H4 (cell line): ENCODE results near the gene CLCNKA. TPM values are rescaled to one million over a fixed set of nuclear protein-coding genes. Genes with fewer than 3 reads are reported as not detected.
A peak's percentile ranks its signal among the peaks of the same experiment; 100 is the strongest.

ENCODE experiments used
- DNase-seq: peaks from one replicate; pipeline ENCODE4 v3.0.0-alpha.2; 2015; ENCODE audit warnings: low spot score
- total RNA-seq: library from RNA; depleted of rRNA; stranded (reverse); fragments of >200 nt; shearing (Covaris generic); gene quantifications from 2 replicates; pipeline ENCODE4 v1.2.3, GENCODE V29; 2014

Gene CLCNKA
- total RNA-seq, 1 experiment from 2014 or later: not detected

- DNase-seq: no peak
Measured at GRCh38 chr1:16063226-16063829, 41.5 kb downstream of the CLCNKA start.

GRCh38 chr1:16063921-16064320 lies 42.1 kb downstream of the CLCNKA start:
- no peak for DNase-seq

- DNase-seq: no peak
Measured at GRCh38 chr1:16064536-16065268, 42.9 kb downstream of the CLCNKA start.

- no peak for DNase-seq
Measured at GRCh38 chr1:16065269-16065576, 43.4 kb downstream of the CLCNKA start.

GRCh38 chr1:16066245-16066644 lies 44.4 kb downstream of the CLCNKA start:
- no peak for DNase-seq

- DNase-seq: no peak
Measured at GRCh38 chr1:16067127-16067768, 45.4 kb downstream of the CLCNKA start.

GRCh38 chr1:16067933-16068332 lies 46.1 kb downstream of the CLCNKA start:
- no peak for DNase-seq

GRCh38 chr1:16068356-16069270 lies 46.8 kb downstream of the CLCNKA start:
- DNase-seq: no peak

- DNase-seq: no peak
Measured at GRCh38 chr1:16070640-16071355, 49.0 kb downstream of the CLCNKA start.

- DNase-seq: no peak
Measured at GRCh38 chr1:16071614-16072013, 49.8 kb downstream of the CLCNKA start.

- DNase-seq: no peak
Measured at GRCh38 chr1:16072095-16072494, 50.3 kb downstream of the CLCNKA start.

- no peak for DNase-seq
Measured at GRCh38 chr1:16072616-16073484, 51.0 kb downstream of the CLCNKA start.

GRCh38 chr1:16073490-16074119 lies 51.8 kb downstream of the CLCNKA start, which contains the start of gene FAM131C:
TSS of gene FAM131C (minus strand) at chr1:16073651. CDS start at chr1:16073442, 209 bp downstream.
- DNase-seq: no peak

GRCh38 chr1:16074217-16074616 lies 52.4 kb downstream of the CLCNKA start:
- no peak for DNase-seq

- DNase-seq: peak; percentile 40
Measured at GRCh38 chr1:16075337-16076030, 53.6 kb downstream of the CLCNKA start.

GRCh38 chr1:16076031-16076864 lies 54.4 kb downstream of the CLCNKA start:
- DNase-seq: peak; percentile 91

- DNase-seq: peak; percentile 29
Measured at GRCh38 chr1:16076865-16077238, 55.0 kb downstream of the CLCNKA start.
